KBM-7 (cell line): Measurements from ENCODE around the gene MAST4.

Source experiments
- DNase-seq: peaks from one replicate; pipeline ENCODE4 v3.0.0-alpha.2; 2015
- in situ Hi-C: fragments of 300-500 bp; cut with MboI; formaldehyde crosslinking; loops from 2 replicates; pipeline ENCODE4 v1.14.3; 2020; ENCODE audit warnings: low sequenced_read_pairs, low pct_unique_long_range_greater_than_20kb, mixed read lengths

The MAST4 gene

DNA sequence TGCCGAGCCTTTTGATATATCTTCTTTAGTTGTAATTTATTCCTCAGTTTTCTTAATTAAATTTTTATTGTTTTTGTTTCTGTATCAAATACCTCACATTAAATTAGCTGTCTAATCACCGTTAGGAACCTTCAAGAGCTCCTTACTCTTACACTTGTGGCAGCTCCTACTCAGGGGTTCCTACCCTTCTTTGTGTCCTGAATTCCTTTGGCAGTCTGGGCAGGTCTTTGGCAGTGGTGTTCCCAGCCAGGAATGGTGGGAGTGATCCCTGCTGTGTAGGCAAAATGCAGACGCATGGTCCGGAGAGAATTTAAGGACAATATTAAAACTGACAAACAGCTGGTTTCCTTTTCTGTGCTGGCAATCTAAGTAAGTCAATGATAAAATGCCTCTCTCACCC, 41.8 kb downstream of the MAST4 start:
- DNase-seq: no peak
- in situ Hi-C loops: no loop called here

DNA sequence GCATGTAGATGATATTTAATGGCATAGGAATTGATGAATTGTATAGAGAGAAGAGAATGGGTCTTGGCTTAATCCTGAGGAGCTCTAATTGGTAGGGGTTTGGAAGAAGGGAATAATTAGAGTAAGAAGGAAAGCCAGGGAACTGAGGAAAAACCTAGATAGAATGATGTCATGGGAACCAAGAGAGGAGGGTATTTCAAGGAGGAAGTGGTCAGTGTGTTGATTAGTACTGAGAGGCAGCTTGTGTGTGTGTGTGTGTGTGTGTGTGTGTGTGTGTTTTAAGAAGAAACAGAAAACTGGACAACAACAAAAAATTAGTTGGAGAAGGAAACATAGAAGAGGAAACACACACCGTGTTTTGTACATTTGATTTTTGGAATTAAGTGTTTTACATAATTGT, 42.8 kb downstream of the MAST4 start:
- in situ Hi-C loops: no loop called here
- no peak for DNase-seq

DNA sequence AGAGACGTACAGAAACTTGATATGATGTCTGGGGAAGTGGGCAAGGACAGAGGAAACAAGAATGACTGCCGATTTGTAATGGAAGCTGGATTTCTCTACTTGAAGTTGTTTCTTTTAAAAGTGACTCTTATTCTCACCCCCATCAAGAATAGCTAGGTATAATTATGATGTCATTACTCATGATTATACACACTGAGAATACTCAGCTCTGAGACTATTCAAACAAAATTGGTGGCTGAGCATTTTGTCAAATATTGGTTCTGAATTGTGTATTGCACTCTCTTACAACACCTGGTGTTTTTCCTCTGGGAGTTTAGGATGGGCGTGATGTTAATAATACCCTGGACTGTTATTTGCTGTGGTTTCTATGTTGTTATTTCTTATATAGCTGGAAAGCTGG, 46.3 kb downstream of the MAST4 start:
- no peak for DNase-seq
- in situ Hi-C loops: no loop called here

DNA sequence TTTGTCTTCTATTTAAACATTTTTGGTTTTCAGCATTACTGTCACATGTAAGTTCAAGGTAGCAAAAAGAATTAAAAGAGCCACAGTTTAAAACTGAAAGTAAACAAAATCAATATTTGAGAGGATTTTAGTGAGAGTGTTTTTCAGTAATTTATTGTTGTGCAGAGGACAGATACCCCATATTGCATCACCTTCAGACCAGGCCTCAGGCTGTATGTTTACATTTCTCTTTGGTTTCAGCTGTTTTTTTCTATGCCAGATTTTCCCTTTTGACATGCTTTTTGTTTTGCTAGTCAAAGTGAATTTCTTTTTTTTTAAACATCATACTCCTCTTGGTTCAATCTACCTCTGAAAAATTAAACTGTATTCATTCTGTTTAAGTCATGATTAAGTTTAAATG, 47.2 kb downstream of the MAST4 start:
- in situ Hi-C loops: no loop called here
- no peak for DNase-seq

DNA sequence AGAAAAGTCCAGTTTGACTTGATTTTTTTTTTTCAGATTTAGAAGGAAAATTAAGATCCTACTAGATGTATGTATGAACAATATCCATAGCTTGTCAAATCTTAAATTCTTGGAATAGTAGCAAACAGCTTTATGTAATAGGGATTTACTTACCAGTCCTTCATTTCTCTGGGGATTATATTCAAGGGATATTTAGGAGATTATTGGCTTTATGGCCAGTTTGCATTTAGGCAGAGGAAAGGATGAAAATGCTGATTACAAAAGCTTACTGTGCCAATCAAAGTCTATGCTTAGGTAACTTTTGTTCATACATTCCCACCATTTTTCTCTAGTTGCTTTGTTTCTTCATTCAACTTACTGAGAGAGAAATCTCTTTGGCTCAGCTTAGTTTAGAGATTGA, 47.9 kb downstream of the MAST4 start:
- in situ Hi-C loops: no loop called here

DNA sequence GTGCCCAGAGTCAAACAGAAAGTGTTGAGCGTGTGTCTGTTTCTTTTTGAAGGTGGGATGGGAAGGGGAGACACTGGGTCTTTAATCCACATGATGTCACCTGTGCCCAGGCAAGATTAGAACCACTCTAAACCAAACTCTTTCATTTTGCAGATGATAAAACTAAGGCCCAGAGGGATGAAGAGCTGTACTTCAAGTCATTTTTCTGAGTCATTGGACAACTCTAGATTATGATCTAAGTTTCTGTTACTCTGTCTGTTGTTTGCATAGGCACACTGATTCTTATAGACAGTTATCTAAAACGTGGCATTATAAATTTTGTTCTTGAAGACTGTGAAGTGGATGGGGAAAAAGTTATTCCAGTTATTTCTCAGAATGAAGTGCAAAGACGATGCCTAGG, 48.8 kb downstream of the MAST4 start:
- in situ Hi-C loops: no loop called here
- DNase-seq: no peak

More for the DNA sequence above, 47.9 kb downstream of the MAST4 start:
- no peak for DNase-seq

DNA sequence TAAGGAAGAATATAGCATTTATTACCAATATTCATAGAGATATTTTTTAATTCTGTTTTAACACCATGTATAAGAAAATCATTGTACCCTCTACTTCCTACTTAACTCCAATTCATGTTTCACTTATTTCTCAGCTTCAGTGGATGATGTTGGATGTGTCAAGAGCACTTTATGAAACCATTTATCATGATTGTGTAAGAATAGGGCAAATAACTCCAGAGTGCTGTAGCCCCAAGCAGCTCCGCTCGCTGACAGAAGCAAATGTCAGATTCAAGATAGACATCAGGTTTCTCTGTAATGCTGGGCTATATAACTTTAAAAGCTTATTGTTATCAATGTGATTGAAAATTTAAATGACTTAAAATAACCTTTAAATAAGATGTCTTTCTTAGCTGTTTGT, 50.4 kb downstream of the MAST4 start:
- in situ Hi-C loops: no loop called here
- DNase-seq: no peak

DNA sequence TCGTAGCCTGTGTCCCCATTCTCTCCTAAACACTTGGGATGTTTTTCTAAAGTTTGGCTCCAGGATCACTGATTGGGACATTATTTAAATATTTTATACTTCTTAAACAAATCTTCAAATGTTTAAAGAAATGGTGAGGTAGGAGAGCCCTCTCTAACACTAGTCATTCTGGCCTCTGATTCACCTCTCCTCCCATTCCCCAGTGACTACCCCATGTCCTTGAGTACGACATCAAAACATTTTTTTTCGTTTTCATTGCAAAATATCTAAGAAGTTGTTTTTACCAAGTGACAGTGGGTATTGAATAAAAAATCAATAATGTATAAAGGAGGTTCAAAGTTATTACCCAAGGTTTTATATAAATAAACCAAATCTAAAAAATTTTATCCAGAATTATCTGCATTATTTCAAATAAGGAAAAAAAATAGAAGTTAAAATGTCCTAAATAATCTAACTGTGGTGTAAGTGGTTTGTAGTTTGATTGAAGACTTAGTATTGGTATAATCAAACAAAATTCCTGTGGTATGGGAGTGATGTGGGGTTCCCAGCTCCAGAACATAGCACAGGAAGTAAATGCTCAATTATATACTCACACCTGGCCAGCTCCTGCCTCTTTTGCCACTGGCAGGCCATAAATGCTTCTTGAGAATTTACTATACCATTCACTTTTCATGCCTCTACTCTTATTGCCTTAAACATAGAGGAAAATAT, 51.1 kb downstream of the MAST4 start:
- in situ Hi-C loops: no loop called here
- DNase-seq: no peak

DNA sequence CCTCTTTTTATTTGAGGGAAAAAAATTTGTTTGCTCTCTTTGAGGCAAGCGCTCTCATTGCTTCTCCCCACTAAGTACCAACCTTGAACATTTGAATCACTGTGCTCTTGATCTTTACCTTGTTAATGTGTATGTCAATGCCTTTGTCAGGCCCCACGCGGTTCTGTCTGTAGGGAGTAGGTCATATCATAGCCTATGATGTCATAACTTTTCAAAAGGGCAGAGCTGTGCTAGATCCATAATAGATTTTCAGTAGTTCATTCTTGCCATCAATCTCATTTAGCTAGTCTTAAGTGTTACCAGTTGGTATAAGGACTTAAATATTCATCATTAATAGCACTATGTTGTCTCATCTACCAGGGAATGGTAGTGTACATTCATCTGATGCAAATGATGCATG, 56.6 kb downstream of the MAST4 start:
- no peak for DNase-seq
- in situ Hi-C loops: no loop called here

DNA sequence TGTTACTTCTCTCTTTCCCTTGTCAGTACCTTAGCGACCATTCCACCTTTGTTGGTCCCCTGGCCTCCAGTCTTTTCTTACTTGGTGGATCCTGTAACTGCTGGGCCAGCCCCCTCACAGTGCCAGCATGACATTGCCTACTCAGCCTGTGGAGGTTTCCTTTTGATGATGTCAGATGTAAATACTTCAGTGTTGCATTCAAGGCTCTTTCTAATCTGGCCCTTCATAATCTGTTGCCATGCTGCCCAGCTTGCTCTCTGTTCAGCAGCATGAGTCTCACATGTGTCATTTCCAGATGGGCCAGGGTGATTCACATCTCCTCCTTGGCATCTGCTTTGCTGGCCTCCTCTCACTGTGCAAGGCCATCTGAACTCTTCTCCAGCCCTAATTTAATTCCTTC, 57.1 kb downstream of the MAST4 start:
- DNase-seq: no peak
- in situ Hi-C loops: no loop called here

DNA sequence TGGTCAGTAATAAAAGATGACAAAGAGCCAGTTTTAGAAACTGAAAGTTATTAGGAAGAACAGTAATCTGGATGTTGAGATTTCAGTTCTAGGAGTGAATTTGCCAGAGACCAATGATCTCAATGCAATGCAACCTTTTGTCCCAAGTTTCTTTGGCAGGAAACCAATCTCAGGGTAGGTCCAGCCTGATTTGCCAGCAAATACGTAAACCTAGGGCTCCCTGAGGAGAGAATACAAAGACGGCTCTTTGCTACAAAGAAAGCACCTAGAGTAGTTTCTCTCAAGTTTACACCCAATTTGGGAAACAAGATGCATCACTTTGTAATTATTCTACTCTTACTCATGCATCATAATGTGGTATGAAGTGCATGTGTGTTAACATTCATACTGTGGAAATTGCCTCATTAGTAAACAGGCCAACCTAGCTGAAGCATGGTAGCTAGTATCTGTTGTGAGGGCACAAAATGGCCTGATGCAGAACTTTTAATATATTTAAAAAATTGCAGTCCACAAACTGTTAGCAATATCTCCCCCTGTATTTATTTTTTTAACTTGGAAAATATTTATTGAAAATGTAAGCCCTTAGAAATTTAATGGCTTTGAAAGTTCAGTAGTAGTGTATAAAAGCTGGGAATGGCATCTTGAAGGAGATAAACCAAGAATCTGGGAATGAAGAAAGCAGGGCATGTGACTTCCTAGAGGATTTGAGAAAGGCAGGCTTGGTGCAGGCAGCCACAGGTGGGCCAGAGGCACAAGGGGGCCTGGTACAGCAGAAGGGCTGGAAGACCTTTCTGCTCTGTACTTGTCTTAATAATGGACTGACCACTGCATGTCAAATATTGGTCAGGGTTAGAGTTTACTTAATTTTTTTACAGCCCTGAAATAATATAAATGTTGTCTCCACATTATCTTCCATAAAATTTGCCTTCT, 59.5 kb downstream of the MAST4 start:
- in situ Hi-C loops: no loop called here
- DNase-seq: no peak

DNA sequence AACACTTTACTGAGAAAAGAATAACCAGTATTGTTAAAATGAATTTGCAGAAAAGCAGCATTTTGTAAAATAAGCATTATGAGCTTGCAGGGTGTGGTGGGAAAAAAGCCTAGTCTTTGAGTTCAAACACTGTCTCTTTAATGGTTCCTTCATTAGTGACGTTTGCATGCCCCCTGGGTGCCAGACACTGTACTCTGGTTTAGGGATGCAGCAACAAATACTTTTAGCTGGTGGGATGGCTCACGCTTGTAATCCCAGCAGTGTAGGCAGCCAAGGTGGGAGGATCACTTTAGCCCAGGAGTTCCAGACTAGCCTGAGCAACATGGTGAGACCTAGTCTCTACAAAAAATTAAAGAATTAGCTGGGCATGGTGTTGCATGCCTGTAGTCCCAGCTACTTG, 62.3 kb downstream of the MAST4 start:
- in situ Hi-C loops: no loop called here
- no peak for DNase-seq

DNA sequence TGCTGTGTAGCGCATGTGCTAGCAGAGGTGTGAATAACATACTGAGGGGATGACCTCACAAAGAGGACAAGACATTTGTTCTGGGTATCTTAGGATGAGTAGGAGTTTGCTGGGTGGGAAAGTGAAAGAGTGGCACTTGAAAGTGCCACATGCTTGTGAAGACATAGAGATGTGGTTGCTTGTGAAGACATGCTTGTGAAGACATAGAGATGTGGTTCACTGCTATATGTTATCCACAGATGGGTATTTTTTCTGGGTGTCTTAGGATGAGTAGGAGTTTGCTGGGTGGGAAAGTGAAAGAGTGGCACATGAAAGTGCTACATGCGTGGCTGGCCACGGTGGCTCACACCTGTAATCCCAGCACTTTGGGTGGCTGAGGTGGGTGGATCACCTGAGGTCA, 63.6 kb downstream of the MAST4 start:
- in situ Hi-C loops: no loop called here

DNA sequence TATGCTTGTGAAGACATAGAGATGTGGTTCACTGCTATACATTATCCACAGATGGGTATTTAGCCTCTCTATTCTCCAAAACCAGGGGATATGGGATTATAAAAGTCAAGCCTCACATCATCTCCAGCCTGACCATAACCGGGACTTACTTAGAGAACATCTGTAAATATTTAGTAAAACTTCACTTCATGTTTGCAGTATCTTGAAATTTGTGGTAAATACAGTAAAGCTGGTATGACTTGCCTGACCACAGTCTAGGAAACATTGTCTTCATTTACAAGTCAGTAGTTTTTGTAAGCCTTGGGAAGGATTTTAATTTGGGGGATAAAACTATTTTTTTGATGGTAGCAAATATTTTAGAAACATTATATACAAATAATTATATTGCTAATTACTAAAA, 64.2 kb downstream of the MAST4 start:
- in situ Hi-C loops: no loop called here
- no peak for DNase-seq

More for the DNA sequence above, 63.6 kb downstream of the MAST4 start:
- DNase-seq: no peak

DNA sequence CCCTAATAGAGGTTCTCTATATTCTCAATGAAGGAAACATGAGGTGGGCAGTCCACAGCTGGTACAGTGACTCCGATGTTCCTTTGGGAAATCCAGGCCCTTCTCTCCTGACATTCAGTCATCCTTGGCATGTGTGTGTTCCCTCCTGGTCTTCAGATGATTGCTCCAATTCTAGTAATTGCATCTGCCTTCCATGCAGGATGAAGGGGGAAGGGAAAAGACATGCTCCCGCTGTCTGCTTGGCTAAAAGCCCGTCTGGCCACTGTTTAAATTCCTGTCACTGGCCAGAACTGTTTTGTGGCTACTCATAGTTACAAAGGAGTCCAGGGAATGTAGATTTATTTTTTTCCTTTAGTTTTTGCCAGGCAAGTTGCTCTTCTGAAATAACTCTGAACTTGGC, 65.0 kb downstream of the MAST4 start:
- DNase-seq: no peak
- in situ Hi-C loops: no loop called here

DNA sequence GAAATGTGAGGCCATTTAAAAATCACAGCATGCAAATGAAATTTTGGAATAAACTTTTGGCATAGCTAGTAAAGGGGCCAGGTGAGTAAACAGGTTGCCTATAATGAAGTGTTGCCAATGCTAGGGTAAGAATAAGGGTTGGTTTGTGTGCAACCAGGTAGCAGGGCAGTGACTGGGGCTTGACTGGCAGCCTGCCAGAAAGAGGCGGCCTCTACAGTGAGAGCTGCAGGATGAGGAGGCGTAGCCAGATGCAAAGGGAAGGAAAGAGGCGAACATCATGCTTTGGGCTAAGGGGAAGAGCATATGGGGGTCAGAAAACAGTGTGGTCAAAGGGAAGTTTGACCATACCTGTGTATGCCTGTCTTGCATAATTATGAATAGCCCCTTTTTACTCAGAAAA, 70.6 kb downstream of the MAST4 start:
- DNase-seq: no peak
- in situ Hi-C loops: no loop called here

DNA sequence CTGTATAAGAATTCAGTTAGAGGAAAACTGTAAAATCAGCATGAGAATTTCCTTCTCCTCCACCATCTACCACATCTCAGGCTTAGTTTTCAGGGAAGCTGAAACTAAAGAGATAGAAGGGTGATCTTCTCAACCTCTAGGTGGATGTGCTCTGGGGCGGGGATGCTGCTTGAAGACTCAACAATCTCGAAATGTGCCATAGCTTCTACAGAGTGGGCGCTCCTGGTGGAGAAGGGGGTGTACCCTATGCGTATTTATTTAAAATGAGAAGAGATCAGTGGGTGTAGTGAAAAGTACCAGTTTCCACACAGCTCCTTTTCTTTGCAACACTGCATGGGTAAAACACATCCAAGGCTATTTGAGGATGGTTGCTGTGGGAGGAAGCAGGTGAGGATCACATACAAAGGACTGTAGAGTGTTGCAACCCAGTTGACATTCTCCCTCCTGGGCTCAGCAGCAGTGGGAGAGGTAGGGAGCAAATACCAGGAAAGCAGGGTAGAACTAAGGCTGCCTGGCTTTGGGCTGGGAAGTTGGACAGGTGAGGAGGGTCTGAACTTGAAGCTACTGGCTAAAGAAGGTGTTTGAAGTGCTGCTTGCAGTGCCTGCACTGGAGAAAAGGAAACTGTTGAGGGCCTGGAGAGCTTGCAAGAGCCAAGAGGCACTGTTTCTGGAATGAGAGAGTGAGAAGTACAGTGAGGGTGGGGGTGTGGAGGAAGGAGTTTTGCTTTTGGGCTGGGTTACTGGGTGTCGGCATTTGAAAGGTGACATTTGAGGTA, 73.1 kb downstream of the MAST4 start:
- no peak for DNase-seq
- in situ Hi-C loops: no loop called here

DNA sequence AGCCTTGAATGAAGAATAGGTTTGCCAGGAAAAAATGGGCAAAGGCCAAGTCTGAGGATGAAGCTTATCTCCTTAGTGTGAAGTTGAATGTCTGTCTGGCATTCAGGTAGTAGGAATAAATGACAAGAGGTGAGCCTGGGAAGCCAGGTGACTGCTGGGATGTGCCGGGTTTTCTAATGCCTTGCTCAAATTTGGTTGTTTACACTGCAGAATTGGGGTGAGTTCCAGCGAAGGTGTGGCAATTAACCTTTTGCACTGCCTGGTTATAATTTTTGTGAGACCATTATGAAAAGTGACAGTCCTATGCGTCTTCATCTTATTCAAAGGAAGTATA, 73.6 kb downstream of the MAST4 start:
- in situ Hi-C loops: no loop called here
- DNase-seq: no peak

DNA sequence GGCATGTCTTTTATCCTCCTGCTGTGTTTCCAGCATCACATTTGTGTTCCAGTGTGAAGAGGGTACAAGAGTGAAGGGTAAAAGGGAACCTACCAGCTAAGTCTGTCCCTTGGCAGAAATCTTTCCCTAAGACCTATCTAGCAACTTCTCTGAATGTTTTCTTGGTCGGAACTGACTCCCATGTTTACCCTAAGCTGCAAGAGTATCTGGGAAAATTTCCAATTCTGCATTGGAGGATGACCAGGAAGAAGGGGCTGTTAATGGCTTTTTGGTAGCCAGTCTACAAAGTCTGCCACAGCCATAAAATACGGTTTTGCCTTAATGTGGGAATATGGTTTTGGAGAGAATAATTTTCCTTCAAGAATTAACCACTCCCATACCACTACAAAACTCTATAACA, 75.1 kb downstream of the MAST4 start:
- DNase-seq: no peak
- in situ Hi-C loops: no loop called here

DNA sequence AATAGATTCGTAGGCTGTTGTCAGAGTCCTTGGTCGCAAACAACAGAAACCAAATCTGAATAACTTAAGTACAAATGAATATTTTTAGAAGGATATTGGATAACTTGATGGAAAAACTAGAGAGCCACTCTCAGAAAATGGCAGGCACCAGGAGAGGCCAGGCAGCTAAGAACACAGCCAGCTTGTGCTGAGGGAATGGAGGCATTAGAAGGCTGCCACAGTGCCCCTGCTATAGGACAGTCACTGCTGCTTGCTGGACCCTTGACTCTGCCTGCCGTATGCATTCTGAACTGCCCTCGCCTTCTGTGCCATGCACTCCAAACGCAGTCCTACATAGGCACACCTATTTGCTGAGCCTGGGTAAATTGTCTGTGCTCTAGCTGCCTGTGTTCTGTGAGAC, 78.6 kb downstream of the MAST4 start:
- in situ Hi-C loops: no loop called here
- no peak for DNase-seq
